ENCODE data around the gene CDHR3. TPM values are rescaled to one million over a fixed set of nuclear protein-coding genes. Genes with fewer than 3 reads are reported as not detected.
A peak's percentile ranks its signal among the peaks of the same experiment; 100 is the strongest.

CDHR3 gene
- total RNA-seq, 2 donors from 2014 or later, result 2.2 to 3.9 TPM

DNA sequence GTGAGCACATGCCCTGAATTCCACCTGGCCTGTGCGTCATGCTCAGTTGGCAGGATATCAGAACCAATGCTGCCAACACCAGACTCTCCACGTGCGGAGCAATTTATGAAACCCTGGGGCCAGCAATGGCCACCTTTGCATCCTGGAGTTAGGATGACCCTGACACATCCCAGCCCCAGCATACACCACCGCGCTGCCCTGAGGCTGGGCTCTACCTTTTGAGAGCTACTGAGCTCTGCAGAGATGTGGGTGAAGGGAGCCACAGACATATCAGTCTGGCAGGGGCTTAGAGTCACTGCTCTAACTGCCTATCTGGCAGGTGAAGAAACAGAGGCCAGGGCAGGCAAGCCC, 107.1 kb downstream of the CDHR3 start:
- no peaks in the 10 kb centered on the region for H3K27me3 ChIP-seq (replicated peaks; ENCODE audit: insufficient read depth)
- H3K36me3 ChIP-seq, result no peaks in the 10 kb centered on the region
- WGBS, result 59% methylated on average over 4 of the region's 5 CpGs
- TF ChIP-seq POLR2A (IDR thresholded peaks at IDR 0.05) (no peak), POLR2AphosphoS5 (IDR thresholded peaks at IDR 0.05) (peak; percentile 56)
- H3K27ac ChIP-seq, result peak overlapping the region; percentile 65 to 69
- H3K9me3 ChIP-seq, result no peaks in the 10 kb centered on the region
- peaks cover 9% of the 10 kb centered on the region for H3K4me1 ChIP-seq (replicated peaks)
- intact Hi-C loops (cut with DNase I), result no loop called here
- H3K4me3 ChIP-seq, result no peak overlapping the region
- peak; percentile 63 for DNase-seq (ENCODE audit: low spot score)

DNA sequence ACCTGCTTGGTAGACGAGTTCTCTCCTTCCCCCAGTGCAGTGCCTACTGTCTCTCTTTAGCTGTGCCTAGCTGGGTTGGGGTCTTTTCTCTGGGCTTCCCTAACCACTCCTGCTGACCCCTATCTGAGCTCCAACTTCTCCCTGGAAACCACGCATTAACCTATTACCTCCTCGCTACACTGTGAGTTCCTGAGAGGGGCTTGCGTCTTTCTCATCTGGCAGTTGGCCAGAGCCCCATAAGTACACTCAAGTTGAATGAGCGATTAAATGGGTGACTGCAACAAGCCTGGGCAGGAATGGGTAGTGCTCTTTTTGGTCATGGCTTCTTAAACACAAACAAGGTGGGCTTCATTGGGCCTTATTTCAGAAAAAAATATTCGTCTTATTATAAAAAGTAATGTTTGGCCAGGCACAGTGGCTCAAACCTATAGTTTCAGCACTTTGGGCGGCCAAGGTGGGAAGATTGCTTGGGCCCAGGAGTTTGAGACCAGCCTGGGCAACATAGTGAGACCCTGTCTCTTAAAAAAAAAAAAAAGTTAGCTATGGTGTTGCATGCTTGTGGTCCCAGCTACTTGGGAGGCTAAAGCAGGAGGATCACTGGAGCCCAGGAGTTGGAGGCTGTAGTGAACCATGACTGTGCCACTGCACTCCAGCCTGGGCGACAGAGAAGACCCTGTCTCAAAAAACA, 107.6 kb downstream of the CDHR3 start:
- H3K4me3 ChIP-seq, result no peak overlapping the region
- peaks cover 8% of the 10 kb centered on the region for H3K4me1 ChIP-seq (replicated peaks)
- no peaks in the 10 kb centered on the region for H3K9me3 ChIP-seq
- no peaks in the 10 kb centered on the region for H3K27me3 ChIP-seq (replicated peaks; ENCODE audit: insufficient read depth)
- H3K36me3 ChIP-seq, result no peaks in the 10 kb centered on the region
- WGBS, result 73% methylated on average over 8 of the region's 8 CpGs
- no peak for DNase-seq (ENCODE audit: low spot score)
- H3K27ac ChIP-seq, result peak overlapping the region; percentile 65 to 69
- intact Hi-C loops (cut with DNase I), result no loop called here
- TF ChIP-seq, protein P1, sequence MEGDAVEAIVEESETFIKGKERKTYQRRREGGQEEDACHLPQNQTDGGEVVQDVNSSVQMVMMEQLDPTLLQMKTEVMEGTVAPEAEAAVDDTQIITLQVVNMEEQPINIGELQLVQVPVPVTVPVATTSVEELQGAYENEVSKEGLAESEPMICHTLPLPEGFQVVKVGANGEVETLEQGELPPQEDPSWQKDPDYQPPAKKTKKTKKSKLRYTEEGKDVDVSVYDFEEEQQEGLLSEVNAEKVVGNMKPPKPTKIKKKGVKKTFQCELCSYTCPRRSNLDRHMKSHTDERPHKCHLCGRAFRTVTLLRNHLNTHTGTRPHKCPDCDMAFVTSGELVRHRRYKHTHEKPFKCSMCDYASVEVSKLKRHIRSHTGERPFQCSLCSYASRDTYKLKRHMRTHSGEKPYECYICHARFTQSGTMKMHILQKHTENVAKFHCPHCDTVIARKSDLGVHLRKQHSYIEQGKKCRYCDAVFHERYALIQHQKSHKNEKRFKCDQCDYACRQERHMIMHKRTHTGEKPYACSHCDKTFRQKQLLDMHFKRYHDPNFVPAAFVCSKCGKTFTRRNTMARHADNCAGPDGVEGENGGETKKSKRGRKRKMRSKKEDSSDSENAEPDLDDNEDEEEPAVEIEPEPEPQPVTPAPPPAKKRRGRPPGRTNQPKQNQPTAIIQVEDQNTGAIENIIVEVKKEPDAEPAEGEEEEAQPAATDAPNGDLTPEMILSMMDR (IDR thresholded peaks at IDR 0.05), result no peak
- TF ChIP-seq POLR2A (IDR thresholded peaks at IDR 0.05), result no peak
- no peak for TF ChIP-seq POLR2AphosphoS5 (IDR thresholded peaks at IDR 0.05)

DNA sequence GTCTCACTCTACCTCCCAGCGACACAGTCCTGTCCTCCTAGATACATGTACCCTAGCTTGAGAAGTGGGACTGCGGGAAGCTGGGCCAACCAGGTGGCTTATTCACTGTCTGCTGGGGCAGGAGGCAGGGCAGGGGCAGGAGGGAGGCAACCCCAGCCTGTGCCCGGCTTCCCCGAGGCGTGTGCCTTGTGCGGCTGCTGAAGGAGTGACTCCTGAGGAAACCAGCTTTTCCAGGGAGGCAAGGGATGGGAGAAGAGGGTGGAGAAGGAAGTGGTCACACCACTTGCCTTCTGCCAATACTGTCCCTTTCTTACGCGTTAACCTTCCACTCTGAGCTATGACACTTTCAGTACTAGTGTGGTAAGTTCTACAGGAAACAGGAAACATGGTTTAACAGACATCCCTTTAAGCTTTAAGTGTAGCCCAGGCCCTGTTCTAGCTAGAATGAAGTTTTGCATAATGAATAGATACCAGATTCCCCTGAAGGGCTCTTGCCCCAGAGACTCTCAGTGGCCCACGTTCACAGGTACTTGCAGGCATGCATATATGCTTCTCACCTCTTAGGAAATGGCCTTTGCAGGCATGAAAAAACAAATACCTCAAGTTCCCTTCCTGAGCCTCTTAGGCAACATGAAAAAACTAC, 108.4 kb downstream of the CDHR3 start:
- H3K9me3 ChIP-seq, result no peaks in the 10 kb centered on the region
- H3K4me1 ChIP-seq (replicated peaks), result peaks cover 4% of the 10 kb centered on the region
- no peaks in the 10 kb centered on the region for H3K36me3 ChIP-seq
- TF ChIP-seq POLR2AphosphoS5 (IDR thresholded peaks at IDR 0.05), result peak; percentile 32
- no peak for TF ChIP-seq POLR2A (IDR thresholded peaks at IDR 0.05)
- TF ChIP-seq, protein P1 (IDR thresholded peaks at IDR 0.05), result no peak
- 46% methylated on average over 9 of the region's 9 CpGs for WGBS
- H3K27me3 ChIP-seq (replicated peaks; ENCODE audit: insufficient read depth), result no peaks in the 10 kb centered on the region
- H3K27ac ChIP-seq, result peak overlapping the region; percentile 65 to 69
- intact Hi-C loops (cut with DNase I), result no loop called here
- H3K4me3 ChIP-seq, result no peak overlapping the region
- DNase-seq (ENCODE audit: low spot score), result peak; percentile 61

DNA sequence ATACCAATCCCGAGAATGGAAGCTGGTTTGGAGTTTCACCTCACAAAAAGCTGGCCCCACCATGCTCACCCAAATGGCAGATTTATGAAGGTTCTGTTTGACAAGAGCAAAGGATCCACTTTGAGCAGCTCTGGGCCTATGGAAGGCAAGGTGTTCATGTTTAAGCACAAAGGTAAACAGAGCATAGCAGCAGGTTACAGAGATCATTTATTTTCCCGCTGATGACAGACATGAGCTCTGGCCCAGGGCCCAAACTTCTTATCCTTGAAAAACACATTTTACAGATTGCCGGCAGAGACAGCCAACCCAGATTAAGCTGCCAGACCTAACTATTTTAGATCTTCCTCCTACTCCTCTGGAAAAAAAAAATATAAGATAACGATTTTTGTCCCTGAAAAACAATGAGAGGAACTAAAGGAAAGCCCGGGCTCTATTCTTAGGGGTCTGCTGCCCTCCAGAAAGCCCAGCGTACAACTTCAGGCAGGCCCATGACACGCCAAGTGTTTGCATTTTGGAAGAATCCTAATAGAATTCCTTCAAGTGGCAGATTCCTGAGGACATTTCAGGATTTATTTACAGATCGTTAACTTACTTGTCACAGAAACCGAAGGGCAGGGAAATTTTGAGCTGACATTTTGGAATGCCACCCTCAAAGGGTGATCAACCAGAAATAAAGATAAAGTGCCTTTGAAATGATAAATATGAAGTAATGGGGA, 109.1 kb downstream of the CDHR3 start:
- Histone ChIP-seq H3K9me3 (no peaks in the 10 kb centered on the region), H3K4me3 (no peak overlapping the region), H3K27ac (peak overlapping the region; percentile 65 to 69), H3K36me3 (no peaks in the 10 kb centered on the region), H3K4me1 (replicated peaks) (peaks cover 4% of the 10 kb centered on the region), H3K27me3 (replicated peaks; ENCODE audit: insufficient read depth) (no peaks in the 10 kb centered on the region)
- 10% methylated on average over 9 of the region's 9 CpGs for WGBS
- peak; percentile 88 for DNase-seq (ENCODE audit: low spot score)
- TF ChIP-seq POLR2A (IDR thresholded peaks at IDR 0.05) (no peak), POLR2AphosphoS5 (IDR thresholded peaks at IDR 0.05) (peak; percentile 64)
- intact Hi-C loops (cut with DNase I), result no loop called here

DNA sequence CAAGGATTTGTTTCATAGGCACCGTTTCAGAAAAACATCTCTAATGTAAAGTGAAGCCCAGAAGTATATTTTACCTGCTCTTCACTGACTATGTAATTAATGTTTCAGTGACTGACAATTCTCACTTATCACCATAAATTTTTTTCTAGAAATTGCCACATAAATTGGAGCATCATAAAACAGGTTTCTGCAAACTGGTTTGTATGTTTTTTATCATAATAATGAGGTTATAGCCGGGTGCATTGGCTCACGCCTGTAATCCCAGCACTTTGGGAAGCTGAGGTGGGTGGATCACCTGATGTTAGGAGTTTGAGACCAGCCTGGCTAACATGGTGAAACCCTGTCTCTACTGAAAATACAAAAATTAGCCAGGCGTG, 109.6 kb downstream of the CDHR3 start:
- no peak for TF ChIP-seq POLR2AphosphoS5 (IDR thresholded peaks at IDR 0.05)
- TF ChIP-seq POLR2A (IDR thresholded peaks at IDR 0.05), result no peak
- TF ChIP-seq, protein P1 (IDR thresholded peaks at IDR 0.05), result no peak
- no peaks in the 10 kb centered on the region for H3K27me3 ChIP-seq (replicated peaks; ENCODE audit: insufficient read depth)
- WGBS, result 54% methylated on average over 4 of the region's 4 CpGs
- H3K36me3 ChIP-seq, result no peaks in the 10 kb centered on the region
- peak overlapping the region; percentile 65 to 69 for H3K27ac ChIP-seq
- no peak for DNase-seq (ENCODE audit: low spot score)
- H3K9me3 ChIP-seq, result no peaks in the 10 kb centered on the region
- no peak overlapping the region for H3K4me3 ChIP-seq
- peaks cover 4% of the 10 kb centered on the region for H3K4me1 ChIP-seq (replicated peaks)
- intact Hi-C loops (cut with DNase I), result no loop called here

Data from prostate gland (tissue), 2 donors.